RCC 7860 (cell line): ENCODE results near the gene MLEC.
"Not testable (repeated sequence)": the region's sequence is repeated elsewhere in the genome, so short reads cannot be mapped to it uniquely, and the experiment has no call there.

ENCODE experiments used
- DNase-seq: peaks from one replicate; pipeline ENCODE4 v3.0.0-alpha.2; 2015; ENCODE audit warnings: low spot score
- FAIRE-seq: peaks from 2 replicates; lab custom pipeline; 2012; peaks lifted over from hg19 to GRCh38; lab: Jason Lieb, UNC

Gene MLEC

GRCh38 chr12:120661432-120661831 lies 25.5 kb upstream of the MLEC start:
- FAIRE-seq = no peak

GRCh38 chr12:120662879-120663278 lies 24.1 kb upstream of the MLEC start:
- no peak for FAIRE-seq
- no peak for DNase-seq

More at GRCh38 chr12:120661432-120661831, 25.5 kb upstream of the MLEC start:
- no peak for DNase-seq

GRCh38 chr12:120663741-120664140 lies 23.2 kb upstream of the MLEC start:
- DNase-seq (no peak), FAIRE-seq (no peak)

- DNase-seq = no peak
Observed at GRCh38 chr12:120666571-120667390, 20.2 kb upstream of the MLEC start.

GRCh38 chr12:120668091-120668867 lies 18.7 kb upstream of the MLEC start:
- FAIRE-seq (no peak), DNase-seq (no peak)

More at GRCh38 chr12:120666571-120667390, 20.2 kb upstream of the MLEC start:
- FAIRE-seq = no peak

GRCh38 chr12:120668868-120669840 lies 17.8 kb upstream of the MLEC start:
- FAIRE-seq (no peak), DNase-seq (no peak)

GRCh38 chr12:120670237-120670636 lies 16.7 kb upstream of the MLEC start:
- not testable (repeated sequence) for FAIRE-seq, DNase-seq

GRCh38 chr12:120670667-120671066 lies 16.3 kb upstream of the MLEC start:
- DNase-seq = no peak
- FAIRE-seq = no peak

- no peak for FAIRE-seq
- no peak for DNase-seq
Observed at GRCh38 chr12:120674097-120674636, 12.8 kb upstream of the MLEC start.

GRCh38 chr12:120677765-120678473 lies 9.0 kb upstream of the MLEC start:
- DNase-seq = peak; percentile 19
- no peak for FAIRE-seq

GRCh38 chr12:120678572-120678971 lies 8.4 kb upstream of the MLEC start:
- DNase-seq (no peak), FAIRE-seq (no peak)

GRCh38 chr12:120680165-120680738 lies 6.7 kb upstream of the MLEC start:
- DNase-seq = no peak
- FAIRE-seq = no peak

GRCh38 chr12:120684523-120684932 lies 2.4 kb upstream of the MLEC start:
- peak; percentile 35 for DNase-seq
- FAIRE-seq = no peak

- no peak for FAIRE-seq
- DNase-seq = no peak
Observed at GRCh38 chr12:120685522-120685921, 1.4 kb upstream of the MLEC start.

GRCh38 chr12:120686151-120686689 lies 729 bp upstream of the MLEC start:
- peak; percentile 2 for FAIRE-seq
- DNase-seq = peak; percentile 92

- FAIRE-seq = no peak
- DNase-seq = no peak
Observed at GRCh38 chr12:120687578-120688289, 785 bp downstream of the MLEC start.

- peak; percentile 20 for DNase-seq
- FAIRE-seq = no peak
Observed at GRCh38 chr12:120688527-120689071, 1.6 kb downstream of the MLEC start.

- no peak for FAIRE-seq
- no peak for DNase-seq
Observed at GRCh38 chr12:120689397-120690082, 2.6 kb downstream of the MLEC start.
